GM18499 (cell line): Measurements from ENCODE around the gene KDM4C.

Experiments used
- ATAC-seq: cut with Tn5 transposase; IDR thresholded peaks from one replicate; pipeline ENCODE4 v1.9.1; 2021; ENCODE audit warnings: moderate number of reproducible peaks; ENCODE audit not compliant: insufficient read depth, unreplicated experiment

The KDM4C gene

DNA sequence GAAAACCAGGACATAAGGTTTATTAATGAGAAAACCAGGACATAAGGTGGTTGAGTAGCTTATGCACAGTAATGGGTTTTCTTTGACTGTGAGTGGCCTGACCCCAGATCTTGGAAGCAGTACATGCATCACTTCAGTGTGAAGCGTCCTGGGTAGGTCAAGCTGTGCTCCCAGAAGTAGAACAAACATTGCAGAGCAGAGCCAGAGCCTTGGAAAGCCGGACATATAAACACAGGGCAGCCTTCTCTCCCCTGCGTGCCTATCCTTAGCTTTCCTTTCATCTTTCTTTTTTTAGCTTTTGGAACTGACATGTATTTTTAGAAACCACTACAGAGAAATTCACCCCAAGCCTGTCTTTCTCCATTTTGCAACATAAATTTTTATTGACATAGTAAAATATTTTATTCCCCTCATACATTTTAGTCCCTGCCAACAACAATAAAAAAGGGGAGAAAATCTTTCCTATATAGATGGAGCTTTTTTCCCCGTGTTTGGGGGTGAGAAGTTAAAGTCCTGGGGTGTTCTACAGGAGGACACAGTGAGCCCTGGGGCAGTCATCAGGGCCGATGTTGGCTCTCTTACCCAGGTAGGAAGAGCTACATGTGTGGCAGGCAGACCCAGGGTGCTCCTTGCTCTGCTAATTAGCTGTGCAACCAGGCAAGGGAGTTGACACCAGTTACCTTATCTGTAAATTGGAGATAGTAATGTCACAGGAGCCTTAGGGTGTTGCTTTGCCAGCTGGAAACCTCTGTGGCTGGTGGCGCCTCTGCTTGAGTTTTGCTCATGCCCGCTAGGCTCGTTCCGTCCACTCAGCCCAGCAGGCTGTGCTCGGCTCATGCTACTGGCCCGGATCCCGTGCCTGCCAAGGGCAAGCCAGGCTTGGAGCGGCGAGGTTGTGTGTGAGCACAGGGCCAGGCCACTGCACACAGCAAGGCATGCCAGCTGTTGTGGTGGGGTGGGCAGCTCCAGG is 389.6 kb downstream of the KDM4C start:
- ATAC-seq: no peak

DNA sequence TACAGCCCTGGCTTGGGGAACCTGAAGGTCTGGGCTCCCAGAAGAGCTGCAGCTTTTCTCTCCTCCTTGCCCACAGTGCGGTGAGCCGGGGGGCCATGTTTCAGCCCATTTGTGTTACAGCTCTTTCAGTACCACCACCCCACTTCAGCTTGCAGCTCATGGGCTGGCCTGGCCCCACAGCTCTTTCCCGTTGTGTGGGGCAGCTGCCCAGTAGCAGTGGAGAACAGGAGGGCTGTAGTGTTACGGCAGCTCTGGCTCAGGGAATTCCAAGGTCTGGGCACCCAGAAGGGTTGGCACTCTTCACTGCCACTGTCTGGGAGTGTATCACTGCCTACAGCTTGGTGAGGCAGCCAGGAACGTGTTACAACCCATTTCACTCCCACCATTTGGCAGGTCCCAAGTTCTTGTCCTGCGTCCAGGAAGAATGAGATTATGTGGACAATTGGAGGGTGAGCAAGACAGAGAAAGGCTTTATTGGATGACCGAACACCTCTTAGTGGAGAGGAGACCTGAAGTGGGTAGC is 390.5 kb downstream of the KDM4C start:
- no peak for ATAC-seq

DNA sequence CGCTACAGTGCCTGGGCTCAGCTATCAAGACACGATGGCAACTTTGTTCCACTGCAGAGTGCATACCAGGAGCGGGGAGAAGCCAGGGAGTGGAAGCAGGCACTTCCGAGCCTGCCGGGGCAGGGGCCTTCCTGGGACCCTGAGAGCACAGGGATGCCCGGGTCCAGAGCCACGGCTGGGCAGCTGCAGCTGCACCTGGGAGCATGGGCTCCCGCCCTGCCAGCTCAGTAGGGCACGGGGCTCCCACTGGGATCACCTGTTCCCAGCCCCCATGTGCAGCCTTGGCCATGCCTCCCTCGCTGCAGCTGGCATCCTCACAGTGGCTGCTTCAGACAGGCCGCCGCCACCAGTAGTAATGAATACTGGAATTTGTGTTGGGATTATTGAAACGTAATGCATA is 391.5 kb downstream of the KDM4C start:
- ATAC-seq: no peak

DNA sequence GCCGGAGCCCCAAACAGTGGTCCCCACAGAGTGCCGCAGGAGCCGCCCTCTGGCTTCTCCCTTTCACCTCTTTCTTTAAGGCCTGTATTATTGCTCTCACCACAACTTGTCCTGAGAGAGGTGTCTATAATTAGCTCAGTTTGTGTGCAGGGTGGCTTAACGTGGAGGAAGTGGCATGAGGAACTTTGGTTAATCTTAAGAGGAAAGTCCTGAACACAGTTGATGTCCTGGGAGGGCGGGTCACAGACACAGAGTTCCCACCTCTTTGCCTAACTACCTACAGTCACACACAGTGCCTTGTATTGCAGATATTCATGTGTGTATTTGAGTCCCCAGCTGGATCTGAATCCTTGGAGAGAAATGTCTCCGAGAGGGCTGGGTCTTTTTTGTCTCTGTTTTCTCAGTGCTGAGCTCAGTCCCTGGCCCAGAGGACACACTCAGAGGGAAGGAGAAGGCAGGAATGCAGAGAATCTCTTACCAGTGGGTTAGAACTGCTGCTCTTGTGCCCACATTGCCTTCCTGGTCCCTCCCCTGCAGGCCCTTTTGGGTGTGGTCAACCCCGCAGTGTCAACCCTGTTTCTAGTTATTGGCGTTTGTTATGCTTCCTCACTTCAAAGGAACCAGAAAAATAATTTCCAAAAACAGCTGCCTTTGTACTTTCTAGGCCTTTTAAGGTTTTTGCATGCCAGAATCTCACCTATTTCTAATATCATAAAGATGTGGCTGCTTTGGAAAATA is 392.5 kb downstream of the KDM4C start:
- no peak for ATAC-seq

DNA sequence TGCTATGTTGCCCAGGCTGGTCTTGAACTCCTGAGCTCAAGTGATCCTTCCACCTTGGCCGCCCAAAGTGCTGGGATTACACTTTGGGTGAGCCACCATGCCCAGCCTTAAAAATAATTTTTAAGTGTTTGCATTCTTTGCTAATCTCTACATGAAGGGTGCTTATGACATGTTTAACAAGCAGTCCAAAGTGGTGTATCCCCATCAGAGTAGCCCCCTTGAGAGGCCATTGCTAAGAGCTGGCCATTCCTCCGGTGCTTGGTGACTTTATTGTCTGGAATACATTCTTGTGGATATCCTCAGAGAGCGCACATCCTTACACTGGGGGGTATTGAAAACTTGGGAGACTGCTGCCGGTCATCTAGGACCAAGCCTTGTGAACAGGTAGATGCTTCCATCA is 395.4 kb downstream of the KDM4C start:
- no peak for ATAC-seq

DNA sequence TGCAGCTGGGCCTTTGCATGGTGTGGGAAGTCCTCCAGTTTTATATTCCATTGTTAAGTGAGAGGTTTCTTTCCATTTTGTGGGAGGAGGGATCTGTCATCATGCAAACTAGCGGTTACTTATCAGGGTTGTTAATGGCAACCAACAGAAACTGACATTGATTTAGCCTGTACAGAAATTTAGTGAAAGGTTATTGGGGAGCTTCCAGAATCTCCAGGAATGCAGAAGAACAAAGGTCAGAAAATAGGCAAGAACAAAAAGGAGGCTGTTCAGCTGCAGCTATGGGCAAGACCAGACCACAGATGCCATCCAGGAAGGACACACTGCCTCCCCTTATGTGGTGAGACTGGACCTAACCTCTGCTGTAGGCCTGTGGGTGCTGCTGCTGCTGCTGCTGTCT is 395.8 kb downstream of the KDM4C start:
- ATAC-seq: no peak

DNA sequence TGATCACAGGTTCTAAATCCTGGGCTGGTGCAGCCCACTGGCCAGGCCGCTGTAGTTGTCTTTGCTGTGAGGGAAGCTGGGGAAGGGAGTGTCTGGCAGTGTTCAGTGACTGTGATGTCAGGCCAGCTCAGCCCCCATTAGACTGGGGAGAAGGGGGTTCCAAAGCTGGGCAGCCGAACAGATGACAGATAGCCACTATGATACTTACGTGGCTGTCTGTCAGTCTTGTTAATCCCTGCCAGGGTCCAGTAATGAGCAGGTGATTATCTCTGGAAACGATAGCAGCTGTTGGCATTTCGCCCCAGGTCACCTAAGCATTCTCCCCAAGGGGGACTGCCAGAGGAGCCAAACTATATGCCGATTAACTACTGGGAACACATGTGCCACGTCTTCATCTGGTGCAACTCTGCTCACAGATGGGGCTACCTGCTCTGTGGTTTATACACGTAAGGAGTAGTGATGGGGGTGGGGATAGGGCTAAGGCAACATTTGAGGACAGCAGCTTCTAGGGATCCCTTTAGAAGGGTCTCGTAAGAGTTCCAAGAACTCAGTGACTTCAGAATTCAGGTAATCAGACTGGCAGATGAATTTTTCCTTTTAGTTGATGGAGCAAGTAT is 396.3 kb downstream of the KDM4C start:
- no peak for ATAC-seq

DNA sequence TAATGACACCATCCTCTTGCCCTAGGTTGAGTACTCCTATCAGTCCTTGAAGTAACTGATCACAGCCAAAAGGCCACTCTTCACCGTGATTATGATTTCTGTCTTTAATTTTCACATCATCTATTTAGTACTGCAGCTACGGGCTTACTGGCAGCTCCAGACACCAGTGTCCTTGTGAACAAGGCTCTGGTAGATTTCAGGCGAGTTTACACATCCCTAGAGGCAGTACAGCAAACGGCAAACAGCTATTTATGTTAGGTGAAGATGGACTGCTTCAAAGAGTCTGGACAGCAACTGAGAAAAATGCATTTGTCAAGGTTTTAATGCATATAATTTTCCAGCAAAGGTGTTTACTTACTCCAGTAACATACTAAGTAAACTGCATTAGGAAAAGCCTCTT is 396.9 kb downstream of the KDM4C start:
- no peak for ATAC-seq

DNA sequence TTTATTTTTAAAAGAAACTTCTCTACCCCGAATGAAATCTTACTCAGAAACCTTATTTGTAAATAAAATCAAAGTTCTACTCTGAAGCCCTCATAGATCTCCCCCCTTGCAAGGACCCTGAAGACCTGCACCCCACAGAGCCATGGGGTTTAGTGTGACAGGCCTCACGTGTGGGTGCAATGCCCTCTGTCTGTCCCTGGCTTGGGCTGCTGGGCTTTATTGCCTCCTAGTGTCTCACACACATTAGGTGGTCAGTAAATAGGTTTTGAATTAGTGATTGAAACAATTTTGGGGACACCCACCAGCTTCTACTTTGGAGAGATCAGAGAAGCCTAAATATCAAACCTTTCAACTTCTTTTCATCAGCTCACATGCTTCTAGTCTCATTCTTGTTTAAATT is 403.7 kb downstream of the KDM4C start:
- no peak for ATAC-seq

DNA sequence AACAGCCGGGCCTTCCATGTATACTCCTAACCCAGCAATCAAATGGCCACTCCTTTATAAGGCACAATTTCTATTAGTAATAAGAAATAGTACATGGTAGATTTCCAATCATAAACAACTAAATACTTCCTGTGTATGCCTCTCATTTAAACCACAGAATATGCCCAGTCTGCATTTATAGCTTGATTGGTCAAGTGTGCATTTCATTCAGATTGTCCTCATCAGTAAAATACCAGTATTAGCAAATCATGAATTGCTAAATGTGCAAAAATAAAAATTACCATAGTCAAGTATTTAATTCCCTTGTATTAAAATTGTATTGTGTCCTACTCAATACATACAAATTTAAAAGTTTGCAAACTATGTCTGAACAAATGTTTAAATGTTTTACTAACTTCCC is 406.2 kb downstream of the KDM4C start:
- ATAC-seq: no peak

DNA sequence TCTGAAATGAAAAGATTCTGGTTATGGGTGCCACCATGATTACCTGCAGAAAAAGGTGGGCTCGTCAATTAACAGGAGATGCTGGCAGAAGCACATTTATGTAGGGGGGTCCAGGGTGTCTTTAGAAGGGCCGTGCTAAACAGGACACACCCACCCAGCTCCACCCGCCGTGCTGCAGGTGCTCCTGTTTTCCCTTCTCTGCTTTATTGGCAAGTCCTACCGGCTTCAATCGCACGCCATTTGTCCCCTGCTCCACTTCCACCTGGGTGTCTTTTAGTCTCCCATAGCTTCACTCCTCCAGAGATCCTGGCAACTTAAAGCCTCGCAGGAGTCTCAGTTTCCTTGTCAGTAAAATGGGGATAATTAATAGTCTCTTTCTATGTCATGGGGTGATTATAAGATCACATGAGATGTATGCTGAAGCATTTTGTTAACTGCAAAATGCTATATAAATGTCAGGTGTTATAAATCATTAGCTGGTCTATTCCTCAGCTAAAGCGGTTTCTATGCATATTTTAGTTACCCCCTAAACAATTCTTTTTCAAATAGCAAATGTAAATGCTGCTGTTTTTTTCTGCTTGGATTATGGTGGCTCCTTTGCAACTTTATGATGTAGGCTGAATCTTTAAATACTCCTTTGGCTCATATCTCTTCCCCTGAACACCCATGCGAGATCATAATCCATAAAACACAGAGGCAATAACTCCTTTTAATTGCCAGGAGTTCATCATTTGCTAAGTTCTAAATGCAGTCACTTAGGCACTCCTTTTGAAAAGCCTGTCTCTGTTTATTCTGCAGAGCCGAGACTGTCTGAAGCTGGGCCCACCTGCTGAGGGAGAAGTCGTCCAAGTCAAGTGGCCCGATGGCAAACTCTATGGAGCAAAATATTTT is 406.9 kb downstream of the KDM4C start:
- ATAC-seq: no peak

DNA sequence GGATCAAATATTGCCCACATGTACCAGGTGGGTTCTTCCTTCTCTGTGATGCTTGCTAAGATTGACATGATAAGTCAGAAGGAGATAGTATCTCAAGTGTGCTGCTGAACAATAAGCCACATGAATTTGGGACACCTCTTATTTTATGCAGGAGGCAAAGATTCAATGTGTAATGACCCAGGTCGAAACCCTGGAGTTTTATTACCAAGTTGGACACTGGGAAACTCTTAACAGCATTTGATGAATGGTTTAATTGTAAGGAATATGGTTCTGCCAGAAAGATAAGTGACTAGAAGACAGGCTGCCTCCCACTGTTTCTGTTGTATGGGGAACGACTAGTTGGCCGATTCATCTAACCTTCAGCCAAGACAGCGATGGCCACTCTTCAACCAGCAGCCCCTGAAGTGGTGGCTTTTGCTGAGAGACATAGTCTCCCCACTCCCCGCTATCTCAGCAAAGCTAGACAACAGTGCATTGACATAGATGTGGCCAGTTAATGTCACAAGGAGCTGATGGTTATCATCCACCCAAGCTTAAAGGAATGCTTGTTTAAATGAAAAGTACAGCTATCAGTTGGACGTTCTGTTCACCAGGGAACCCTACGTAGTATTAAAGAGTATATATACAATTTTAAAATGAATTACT is 407.7 kb downstream of the KDM4C start:
- ATAC-seq: no peak

DNA sequence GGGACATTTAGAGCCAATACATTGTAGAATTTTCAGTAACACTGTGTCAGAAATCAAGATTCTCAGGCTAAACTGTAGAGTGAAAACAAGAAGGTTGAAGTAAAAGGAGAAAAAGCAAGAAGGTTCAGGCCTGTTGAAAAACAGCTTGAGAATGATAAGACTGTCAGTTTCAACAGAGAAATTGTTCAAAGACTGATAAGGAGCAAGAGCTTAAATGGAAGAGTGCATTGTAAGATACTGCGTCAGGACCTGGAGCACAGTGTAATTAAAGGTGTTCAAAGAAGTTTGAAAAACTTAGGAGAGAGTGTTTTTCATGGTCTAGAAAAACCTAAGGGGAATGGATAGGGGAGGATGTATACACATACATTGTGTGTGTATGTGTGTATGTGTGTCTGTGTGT is 408.3 kb downstream of the KDM4C start:
- ATAC-seq: no peak

DNA sequence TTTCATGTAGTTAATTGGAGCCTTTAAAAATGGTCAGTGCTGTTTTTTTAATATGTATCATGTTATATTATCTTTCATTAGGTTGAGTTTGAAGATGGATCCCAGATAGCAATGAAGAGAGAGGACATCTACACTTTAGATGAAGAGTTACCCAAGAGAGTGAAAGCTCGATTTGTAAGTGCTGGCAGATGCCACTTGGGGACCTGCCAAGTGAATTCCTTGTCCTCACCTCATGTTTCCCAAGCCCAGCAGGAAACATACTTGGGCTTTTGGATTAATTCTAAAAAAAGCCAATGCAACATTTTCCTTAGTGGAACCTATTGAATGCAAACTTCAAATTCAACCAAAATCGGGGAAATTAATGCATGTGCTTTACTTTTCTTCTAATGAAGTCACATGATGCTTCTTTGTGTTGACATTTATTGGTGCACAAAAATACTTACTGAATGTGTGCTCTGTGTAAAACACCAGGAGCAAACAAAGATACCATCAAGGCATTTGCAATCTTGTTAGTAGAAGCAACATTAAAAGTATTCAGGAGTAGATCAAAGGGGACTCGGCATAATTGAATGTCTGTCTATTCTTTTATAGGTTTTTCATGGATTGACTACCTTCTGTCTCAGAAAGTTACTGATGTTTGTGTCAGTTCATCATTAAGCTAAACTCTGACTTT is 412.1 kb downstream of the KDM4C start:
- ATAC-seq: no peak

DNA sequence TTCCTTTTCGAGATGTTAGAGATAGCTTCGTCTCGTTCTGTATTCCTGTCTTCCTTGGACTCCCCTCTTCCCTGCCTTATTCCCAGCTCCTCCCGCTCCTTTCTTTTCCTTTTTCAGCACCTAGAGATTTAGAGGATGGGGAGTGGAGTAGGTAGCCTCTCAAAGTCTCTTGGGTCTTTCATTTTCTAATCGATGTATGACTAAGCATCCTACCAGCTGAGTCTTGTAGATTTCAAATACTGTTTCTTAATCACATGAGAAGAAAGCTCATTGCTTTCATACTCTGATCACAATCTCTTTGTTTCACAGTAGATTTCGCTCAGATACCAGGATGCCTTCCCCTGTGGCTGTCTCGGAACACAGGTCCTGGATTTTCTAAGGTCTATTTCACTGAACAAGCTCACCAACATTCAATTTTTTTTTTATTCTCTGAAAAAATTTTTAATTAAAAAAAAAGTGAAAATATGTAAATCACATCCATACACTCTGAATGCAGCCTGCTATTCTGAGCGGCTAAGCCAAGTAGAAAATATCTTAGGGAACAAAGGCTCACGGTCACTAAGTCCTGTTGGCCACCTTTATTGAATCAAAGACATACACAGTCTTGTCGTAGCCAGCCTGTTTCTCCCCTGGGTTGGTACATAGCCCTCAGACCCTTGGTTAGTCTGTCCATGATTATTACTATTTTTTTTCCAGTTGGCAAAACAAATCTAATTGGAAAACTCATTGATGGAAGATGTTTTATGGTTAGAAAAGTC is 413.8 kb downstream of the KDM4C start:
- no peak for ATAC-seq

DNA sequence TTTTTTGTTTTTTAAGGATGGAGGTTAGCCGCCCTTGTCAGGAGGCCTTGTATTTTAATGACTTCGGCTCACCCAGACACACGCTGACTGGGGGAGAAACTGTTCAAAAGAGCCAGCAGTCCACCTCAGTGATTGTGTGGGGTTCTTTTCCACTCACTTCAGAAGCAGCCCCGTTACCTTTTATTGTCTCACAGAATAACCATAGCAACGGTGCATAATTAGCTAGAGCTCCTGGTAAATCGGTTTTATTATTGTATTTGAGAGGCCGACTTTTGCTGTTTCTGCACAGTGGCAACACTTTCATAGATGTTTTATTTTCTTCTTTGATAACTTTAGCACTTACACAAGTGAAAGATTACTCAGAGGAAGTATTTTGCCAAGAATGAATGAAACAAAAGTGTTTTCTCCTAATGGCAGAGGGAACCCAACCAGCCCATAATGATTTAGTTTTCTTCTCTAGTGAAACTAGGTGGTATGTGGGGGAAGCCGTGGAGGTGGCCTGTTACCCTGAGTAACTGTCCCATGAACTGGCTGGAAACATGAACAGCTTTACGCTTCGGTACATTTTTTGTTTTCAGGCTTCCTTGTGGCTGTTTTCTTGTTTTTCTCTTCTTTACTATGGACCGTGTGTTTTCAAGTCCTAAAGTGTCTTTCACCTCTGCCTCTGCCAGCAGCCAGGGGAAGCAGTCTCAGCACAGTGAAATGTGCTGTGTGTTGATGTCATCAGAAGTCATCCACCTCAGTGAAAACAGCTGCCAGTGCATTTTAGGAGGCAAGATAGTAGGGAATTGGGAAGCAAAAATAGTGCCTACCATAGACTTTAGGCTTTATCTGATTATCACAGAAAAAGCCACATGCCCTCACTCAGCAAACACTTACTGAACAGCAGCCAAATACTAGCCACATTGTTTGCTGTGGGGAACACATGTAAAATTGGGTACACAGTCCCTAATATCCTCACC is 414.7 kb downstream of the KDM4C start:
- no peak for ATAC-seq

DNA sequence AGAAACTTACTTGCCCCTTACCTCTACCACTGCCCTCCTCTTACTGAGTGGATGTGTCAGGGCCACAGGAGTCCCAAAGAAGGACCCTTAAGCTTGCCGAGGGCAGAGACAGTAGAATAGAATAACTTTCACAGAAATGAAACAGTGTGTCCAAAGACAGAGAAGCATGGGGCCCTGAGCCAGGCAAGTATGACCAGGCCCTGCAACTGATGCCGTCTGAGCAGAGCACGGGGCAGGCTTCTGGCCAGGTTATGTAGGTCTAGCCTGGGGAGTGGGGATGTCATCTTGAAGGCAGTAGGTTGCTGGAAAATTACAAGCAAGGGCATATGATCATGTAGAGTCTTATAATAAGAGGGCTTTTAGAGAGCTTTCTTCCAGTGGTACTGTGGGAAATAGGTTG is 415.4 kb downstream of the KDM4C start:
- no peak for ATAC-seq
